H9 (cell line): ENCODE measurements around the gene DDOST. TPM values are rescaled to one million over a fixed set of nuclear protein-coding genes. Genes with fewer than 3 reads are reported as not detected.

Source experiments
- DNase-seq: peaks from one replicate; pipeline ENCODE4 v3.0.0-alpha.2; 2017
- H2AFZ ChIP-seq: one replicate; pipeline ENCODE4 v1.6.1; 2013; ENCODE audit warnings: mild to moderate bottlenecking, low read length, control low read depth, moderate library complexity
- H2AK5ac ChIP-seq: 2 replicates; pipeline ENCODE4 v1.6.1; 2013; ENCODE audit warnings: low read length, control low read depth, mixed read lengths; ENCODE audit not compliant: insufficient read length
- H2BK120ac ChIP-seq: one replicate; pipeline ENCODE4 v1.6.1; 2013; ENCODE audit warnings: low read depth, mild to moderate bottlenecking, low read length, control low read depth, inconsistent platforms; ENCODE audit not compliant: poor library complexity, severe bottlenecking
- H2BK12ac ChIP-seq: 2 replicates; pipeline ENCODE4 v1.6.1; 2013; ENCODE audit warnings: low read length, control low read depth, mixed read lengths, low read depth; ENCODE audit not compliant: insufficient read length
- H2BK15ac ChIP-seq: 2 replicates; pipeline ENCODE4 v1.6.1; 2013; ENCODE audit warnings: low read depth, low read length, control low read depth
- H2BK20ac ChIP-seq: one replicate; pipeline ENCODE4 v1.6.1; 2013; ENCODE audit warnings: low read depth, mild to moderate bottlenecking, low read length, control low read depth, inconsistent platforms; ENCODE audit not compliant: poor library complexity, severe bottlenecking
- H2BK5ac ChIP-seq: 2 replicates; pipeline ENCODE4 v1.6.1; 2013; ENCODE audit warnings: low read length, control low read depth, mixed read lengths; ENCODE audit not compliant: insufficient read length
- H3K14ac ChIP-seq: 2 replicates; pipeline ENCODE4 v1.6.1; 2013; ENCODE audit warnings: low read length, control low read depth; ENCODE audit not compliant: insufficient read depth
- H3K18ac ChIP-seq: 2 replicates; pipeline ENCODE4 v1.6.1; 2013; ENCODE audit warnings: low read depth, mild to moderate bottlenecking, mixed read lengths, low read length, control low read depth; ENCODE audit not compliant: insufficient read length
- H3K23ac ChIP-seq: 2 replicates; pipeline ENCODE4 v1.6.1; 2013; ENCODE audit warnings: low read length, control low read depth, mixed read lengths, low read depth; ENCODE audit not compliant: insufficient read length
- H3K23me2 ChIP-seq: 2 replicates; pipeline ENCODE4 v1.6.1; 2013; ENCODE audit warnings: low read depth, mild to moderate bottlenecking, mixed read lengths, low read length, control low read depth; ENCODE audit not compliant: insufficient read length, poor library complexity, severe bottlenecking
- H3K27ac ChIP-seq: 2 replicates; pipeline ENCODE4 v1.5.1; 2013; ENCODE audit warnings: low read length, control low read depth, mixed read lengths, low read depth; ENCODE audit not compliant: insufficient read length
- H3K27me3 ChIP-seq: 2 replicates; pipeline ENCODE4 v1.6.1; 2013; ENCODE audit warnings: low read length, control low read depth, inconsistent platforms; ENCODE audit not compliant: insufficient read depth
- H3K4ac ChIP-seq: 2 replicates; pipeline ENCODE4 v1.6.1; 2013; ENCODE audit warnings: low read depth, mild to moderate bottlenecking, control low read depth, inconsistent platforms, low read length, moderate library complexity
- H3K4me1 ChIP-seq: 2 replicates; pipeline ENCODE4 v1.6.1; 2013; ENCODE audit warnings: low read length, control low read depth, inconsistent platforms; ENCODE audit not compliant: insufficient read depth
- H3K4me2 ChIP-seq: 2 replicates; pipeline ENCODE4 v1.6.1; 2013; ENCODE audit warnings: low read length, control low read depth, mixed read lengths; ENCODE audit not compliant: insufficient read length, insufficient read depth
- H3K56ac ChIP-seq: 2 replicates; pipeline ENCODE4 v1.6.1; 2013; ENCODE audit warnings: low read depth, mild to moderate bottlenecking, mixed read lengths, low read length, control low read depth; ENCODE audit not compliant: insufficient read length
- H3K79me1 ChIP-seq: 2 replicates; pipeline ENCODE4 v1.6.1; 2013; ENCODE audit warnings: low read depth, mild to moderate bottlenecking, moderate library complexity, low read length, control low read depth, inconsistent platforms; ENCODE audit not compliant: insufficient read depth, poor library complexity, severe bottlenecking
- H3K79me2 ChIP-seq: 2 replicates; pipeline ENCODE4 v1.6.1; 2013; ENCODE audit warnings: low read length, control low read depth, inconsistent platforms; ENCODE audit not compliant: insufficient read depth
- H3K9ac ChIP-seq: 2 replicates; pipeline ENCODE4 v1.6.1; 2013; ENCODE audit warnings: low read length, control low read depth, mixed read lengths; ENCODE audit not compliant: insufficient read length; ENCODE audit errors: extremely low read depth
- H3K9me3 ChIP-seq: one replicate; pipeline ENCODE4 v1.6.1; 2013; ENCODE audit warnings: low read depth, low read length, inconsistent platforms; ENCODE audit not compliant: control insufficient read depth
- H3T11ph ChIP-seq: one replicate; pipeline ENCODE4 v1.6.1; 2013; ENCODE audit warnings: mild to moderate bottlenecking, low read length, control low read depth, inconsistent platforms
- H4K20me1 ChIP-seq: one replicate; pipeline ENCODE4 v1.6.1; 2013; ENCODE audit not compliant: control insufficient read depth, insufficient read length, insufficient read depth
- H4K5ac ChIP-seq: 2 replicates; pipeline ENCODE4 v1.6.1; 2013; ENCODE audit warnings: low read depth, mild to moderate bottlenecking, mixed read lengths, low read length, control low read depth; ENCODE audit not compliant: insufficient read length
- H4K8ac ChIP-seq: replicated peaks from 2 replicates; pipeline ENCODE4 v1.6.1; 2013; ENCODE audit warnings: low read length, control low read depth, mixed read lengths, low read depth; ENCODE audit not compliant: insufficient read length
- H4K91ac ChIP-seq: 2 replicates; pipeline ENCODE4 v1.6.1; 2013; ENCODE audit warnings: low read depth, mild to moderate bottlenecking, moderate library complexity, mixed read lengths, low read length, control low read depth; ENCODE audit not compliant: insufficient read length
- H3K27ac Mint-ChIP-seq, 3 experiments: 2 replicates in 2 of 3; 3 replicates in 1 of 3; pipeline ENCODE4 v1.8.0; 2020 to 2021; ENCODE audit warnings: mixed read lengths in 3 of 3, mild to moderate bottlenecking in 1 of 3, moderate library complexity in 1 of 3
- H3K27me3 Mint-ChIP-seq: 2 replicates; pipeline ENCODE4 v1.8.0; 2021; ENCODE audit warnings: low read depth, mild to moderate bottlenecking, moderate library complexity, mixed read lengths
- H3K36me3 Mint-ChIP-seq, 3 experiments: 2 replicates in 2 of 3; 3 replicates in 1 of 3; pipeline ENCODE4 v1.8.0; 2020 to 2021; ENCODE audit warnings: low read depth in 3 of 3, mixed read lengths in 3 of 3; ENCODE audit not compliant: insufficient read depth in 1 of 3
- H3K4me1 Mint-ChIP-seq, 2 experiments: 2 replicates each; pipeline ENCODE4 v1.8.0; 2020; ENCODE audit warnings: mixed read lengths in 2 of 2
- H3K4me3 Mint-ChIP-seq, 2 experiments: 2 replicates in 1 of 2; 3 replicates in 1 of 2; pipeline ENCODE4 v1.8.0; 2020 to 2021; ENCODE audit warnings: mild to moderate bottlenecking in 2 of 2, mixed read lengths in 2 of 2, moderate library complexity in 1 of 2
- H3K9me3 Mint-ChIP-seq, 2 experiments: 2 replicates in 1 of 2; 3 replicates in 1 of 2; pipeline ENCODE4 v1.8.0; 2020; ENCODE audit warnings: mild to moderate bottlenecking in 2 of 2, mixed read lengths in 2 of 2, moderate library complexity in 1 of 2
- CTCF ChIP-seq: fragments of 200-600 bp; sonication (generic); conservative IDR thresholded peaks from 3 replicates; pipeline ENCODE4 v1.8.0; 2021; ENCODE audit warnings: antibody characterized with exemption, mild to moderate bottlenecking
- WGBS: extraction: QIAGEN DNeasy Blood & Tissue Kit; methylation state at CpG from one replicate; pipeline ENCODE4 v1.1.7; 2013; ENCODE audit warnings: missing lambda C conversion rate, low lambda C conversion rate, mixed read lengths; ENCODE audit not compliant: insufficient read length; ENCODE audit errors: extremely low coverage; 5-methylcytosine and 5-hydroxymethylcytosine counted together
- total RNA-seq: library from RNA; stranded (reverse); gene quantifications from 2 replicates; pipeline ENCODE4 v1.2.1, GENCODE V29; 2021

DDOST gene
- total RNA-seq, 1 experiment from 2014 or later, result 255 TPM

- H3K4me3 Mint-ChIP-seq, result no peak overlapping the region; a peak in 1 of 5 replicates
- Histone ChIP-seq H2BK5ac (no peak overlapping the region), H3K56ac (no peak overlapping the region), H3K4me1 (peaks cover 2% of the 10 kb centered on the region; the same call in 1 of the 2 replicates), H2BK120ac (no peak overlapping the region), H3K79me1 (no peaks in the 10 kb centered on the region), H4K91ac (no peak overlapping the region), H3K23me2 (peaks cover under 1% of the 10 kb centered on the region), H2BK12ac (no peak overlapping the region), H3T11ph (no peak overlapping the region), H4K8ac (no peak overlapping the region), H3K9ac (no peak overlapping the region), H3K4ac (no peak overlapping the region), H3K23ac (no peak overlapping the region), H3K79me2 (peaks cover 3% of the 10 kb centered on the region; the same call in 1 of the 2 replicates), H3K27ac (no peak overlapping the region), H2AFZ (no peak overlapping the region), H3K14ac (no peak overlapping the region), H3K4me2 (no peak overlapping the region), H3K27me3 (no peaks in the 10 kb centered on the region), H4K20me1 (no peaks in the 10 kb centered on the region), H2BK15ac (no peak overlapping the region), H3K9me3 (no peaks in the 10 kb centered on the region), H2BK20ac (no peak overlapping the region), H4K5ac (no peak overlapping the region), H2AK5ac (no peak overlapping the region), H3K18ac (no peak overlapping the region)
- no CpG with 5 or more reads among the region's 12 CpGs for WGBS
- H3K27ac Mint-ChIP-seq, result no peak overlapping the region; a peak in 1 of 7 replicates
- no peak for TF ChIP-seq CTCF
- no peak for DNase-seq
- H3K27me3 Mint-ChIP-seq, result no peaks in the 10 kb centered on the region
- peaks cover 4 to 8% (median 4%) of the 10 kb centered on the region in 3 experiments; a peak in 5 of 7 replicates for H3K36me3 Mint-ChIP-seq
- H3K9me3 Mint-ChIP-seq, result peaks cover 0 to 2% of the 10 kb centered on the region in 2 experiments; a peak in 1 of 5 replicates
- peaks cover 9 to 10% of the 10 kb centered on the region in 2 experiments for H3K4me1 Mint-ChIP-seq
Measured at GRCh38 chr1:20665726-20666125, 4.6 kb upstream of the DDOST start.
